Astrocyte of the spinal cord (primary cell): ENCODE results near the gene PEPD.
A peak's percentile ranks its signal among the peaks of the same experiment; 100 is the strongest.

Source experiments
- DNase-seq: peaks from one replicate; pipeline ENCODE4 v3.0.0; 2011; ENCODE audit warnings: low read depth, low spot score
- H3K4me3 ChIP-seq: 2 replicates; pipeline ENCODE4 v1.5.1; 2011; ENCODE audit warnings: low read depth, mild to moderate bottlenecking, low read length, moderate library complexity
- CTCF ChIP-seq: IDR thresholded peaks from 2 replicates; pipeline ENCODE4 v1.5.1; 2012; ENCODE audit warnings: low read depth, mild to moderate bottlenecking, low read length, inconsistent platforms
- in situ Hi-C: cut with HindIII; loops from 2 replicates; pipeline ENCODE4 v1.10.0; 2017; ENCODE audit warnings: low sequenced_read_pairs

PEPD gene

GRCh38 chr19:33472226-33472625, 49.4 kb downstream of the PEPD start:
- H3K4me3 ChIP-seq: no peak overlapping the region
- in situ Hi-C loops: no loop called here
- no peak for TF ChIP-seq CTCF
- DNase-seq: no peak

GRCh38 chr19:33471111-33471996, 50.2 kb downstream of the PEPD start:
- no peak for DNase-seq
- TF ChIP-seq CTCF: no peak
- no peak overlapping the region for H3K4me3 ChIP-seq
- in situ Hi-C loops: no loop called here

- no peak overlapping the region for H3K4me3 ChIP-seq
- in situ Hi-C loops: no loop called here
- no peak for TF ChIP-seq CTCF
- DNase-seq: no peak
Measured at GRCh38 chr19:33470686-33471085, 50.9 kb downstream of the PEPD start.

- no peak for DNase-seq
- no peak for TF ChIP-seq CTCF
- H3K4me3 ChIP-seq: no peak overlapping the region
- in situ Hi-C loops: no loop called here
Measured at GRCh38 chr19:33470040-33470330, 51.6 kb downstream of the PEPD start.

GRCh38 chr19:33469171-33470039, 52.2 kb downstream of the PEPD start:
- no peak for TF ChIP-seq CTCF
- H3K4me3 ChIP-seq: no peak overlapping the region
- no peak for DNase-seq
- in situ Hi-C loops: no loop called here

- H3K4me3 ChIP-seq: no peak overlapping the region
- peak; percentile 84 for DNase-seq
- in situ Hi-C loops: no loop called here
- TF ChIP-seq CTCF: no peak
Measured at GRCh38 chr19:33468361-33469170, 53.0 kb downstream of the PEPD start.
